NT2/D1 (cell line): Measurements from ENCODE around the gene UBAC2.

Experiments used
- YY1 ChIP-seq: IDR thresholded peaks from 2 replicates; pipeline ENCODE4 v1.6.1; 2011; ENCODE audit not compliant: insufficient read length, insufficient read depth
- ZNF274 ChIP-seq: IDR thresholded peaks from 2 replicates; pipeline ENCODE4 v1.6.1; 2011; ENCODE audit warnings: mild to moderate bottlenecking, low read depth, low read length

GRCh38 chr13:99206873-99207272, 6.2 kb downstream of the UBAC2 start:
- TF ChIP-seq YY1 (no peak), ZNF274 (no peak)
